Measurements from ENCODE around the gene MVP.
A peak's percentile ranks its signal among the peaks of the same experiment; 100 is the strongest.
"Not testable (repeated sequence)": the region's sequence is repeated elsewhere in the genome, so short reads cannot be mapped to it uniquely, and the experiment has no call there.

The MVP gene

GRCh38 chr16:29820271-29820701, at the start of gene MVP:
Gene MVP, plus strand, starts transcription at chr16:29820462. Its CDS starts 10,088 bp downstream, at chr16:29830550.
- no peak for DNase-seq (ENCODE audit: extremely low read depth in 1 of 2, low read depth in 1 of 2)

GRCh38 chr16:29772330-29772729, 47.9 kb upstream of the MVP start:
- not testable (repeated sequence) for DNase-seq (ENCODE audit: extremely low read depth in 1 of 2, low read depth in 1 of 2)

DNA sequence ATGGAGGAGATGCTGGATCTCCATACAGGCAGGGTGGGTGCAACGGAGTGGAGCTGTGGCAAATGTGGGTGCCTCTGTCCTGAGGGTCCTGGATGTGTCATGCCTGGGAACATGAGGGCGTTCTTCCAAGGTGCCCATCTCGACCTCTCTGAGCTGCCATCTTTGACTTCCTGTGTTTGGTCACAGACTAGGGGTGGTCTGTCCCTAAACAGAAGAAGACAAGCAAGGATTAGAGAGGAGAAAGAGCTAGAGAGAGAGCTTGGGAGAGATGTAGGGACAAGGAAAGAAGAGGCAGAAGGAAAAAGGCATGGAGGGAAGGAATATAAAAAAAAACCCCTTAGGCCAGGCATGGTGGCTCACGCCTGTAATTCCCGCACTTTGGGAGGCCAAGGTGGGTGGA, 45.5 kb upstream of the MVP start:
- DNase-seq (ENCODE audit: extremely low read depth in 1 of 2, low read depth in 1 of 2): no peak

GRCh38 chr16:29775742-29776408, 44.4 kb upstream of the MVP start:
- no peak for DNase-seq (ENCODE audit: extremely low read depth in 1 of 2, low read depth in 1 of 2)

DNA sequence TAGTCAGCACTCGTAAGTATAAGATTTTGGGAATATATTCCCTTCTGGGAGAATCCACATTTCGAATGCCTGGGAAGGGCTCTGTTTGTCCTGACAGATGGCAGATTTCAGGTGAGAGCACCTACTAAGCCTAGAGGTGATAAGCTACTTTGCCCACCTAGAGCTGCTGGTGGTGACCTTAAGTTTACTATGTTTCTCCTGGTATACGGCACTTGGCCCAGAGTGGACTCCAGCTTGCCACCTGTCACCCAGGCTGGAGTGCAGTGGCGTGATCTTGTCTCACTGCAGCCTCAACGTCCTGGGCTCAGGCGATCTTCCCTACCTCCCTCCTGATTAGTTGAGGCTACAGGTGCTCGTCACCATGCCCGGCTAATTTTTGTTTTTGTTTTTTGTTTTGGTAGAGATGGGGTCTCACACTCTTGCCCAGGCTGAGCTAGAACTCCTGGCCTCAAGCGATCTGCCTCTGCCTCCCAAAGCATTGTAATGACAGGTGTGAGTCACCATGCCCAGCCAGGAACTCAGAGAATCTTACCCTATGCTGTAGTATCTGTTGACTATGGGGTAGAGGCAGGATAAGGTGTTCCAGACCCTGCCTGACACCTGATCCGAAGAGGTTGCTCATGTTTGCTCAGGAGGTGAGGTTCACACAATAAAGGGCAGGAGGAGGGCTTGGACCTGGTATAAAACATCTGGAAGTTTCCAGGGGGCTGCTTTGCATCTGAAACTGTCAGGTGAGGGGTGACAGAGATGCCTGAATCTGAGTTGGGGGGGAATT, 42.5 kb upstream of the MVP start, which contains the start of gene ZG16:
ZG16 (plus strand) TSS at position 681 of the 775 bp plus-strand sequence. CDS start 1,011 bp downstream, outside the sequence.
- no peak for DNase-seq (ENCODE audit: extremely low read depth in 1 of 2, low read depth in 1 of 2)

GRCh38 chr16:29779474-29779873, 40.8 kb upstream of the MVP start:
- no peak for DNase-seq (ENCODE audit: extremely low read depth in 1 of 2, low read depth in 1 of 2)

DNA sequence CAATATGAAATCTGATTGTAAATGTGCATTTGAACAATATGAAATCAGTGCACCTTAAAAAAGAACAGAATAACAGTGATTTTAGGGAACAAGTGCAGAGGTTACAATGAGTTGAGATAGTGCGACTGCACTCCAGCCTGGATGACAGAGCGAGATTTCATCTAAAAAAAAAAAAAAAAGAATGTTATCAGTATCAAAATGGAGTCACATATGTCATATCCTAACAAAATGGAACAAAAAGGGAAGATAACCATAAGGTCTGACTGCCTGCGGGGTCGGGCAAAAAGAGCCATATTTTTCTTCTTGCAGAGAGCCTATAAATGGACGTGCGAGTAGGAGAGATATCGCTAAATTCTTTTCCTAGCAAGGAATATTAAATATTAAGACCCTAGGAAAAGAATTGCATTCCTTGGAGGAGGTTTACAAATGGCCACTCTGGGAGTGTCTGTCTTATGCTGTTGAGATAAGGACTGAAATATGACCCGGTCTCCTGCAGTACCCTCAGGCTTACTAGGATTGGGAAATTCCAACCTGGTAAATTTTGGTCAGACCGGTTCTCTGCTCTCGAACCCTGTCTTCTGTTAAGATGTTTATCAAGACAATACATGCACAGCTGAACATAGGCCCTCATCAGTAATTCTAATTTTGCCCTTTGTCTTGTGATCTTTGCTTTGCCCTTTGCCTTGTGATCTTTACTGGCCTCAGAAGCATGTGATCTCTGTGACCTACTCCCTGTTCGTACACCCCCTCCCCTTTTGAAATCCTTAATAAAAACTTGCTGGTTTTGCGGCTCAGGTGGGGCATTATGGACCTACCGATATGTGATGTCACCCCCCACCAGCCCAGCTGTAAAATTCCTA, 36.9 kb upstream of the MVP start:
- not testable (repeated sequence) for DNase-seq (ENCODE audit: extremely low read depth in 1 of 2, low read depth in 1 of 2)

GRCh38 chr16:29784157-29784556, 36.1 kb upstream of the MVP start:
- no peak for DNase-seq (ENCODE audit: extremely low read depth in 1 of 2, low read depth in 1 of 2)

GRCh38 chr16:29784901-29785500, 35.3 kb upstream of the MVP start:
- peak; percentile 37 to 50 for DNase-seq (ENCODE audit: extremely low read depth in 1 of 2, low read depth in 1 of 2)

DNA sequence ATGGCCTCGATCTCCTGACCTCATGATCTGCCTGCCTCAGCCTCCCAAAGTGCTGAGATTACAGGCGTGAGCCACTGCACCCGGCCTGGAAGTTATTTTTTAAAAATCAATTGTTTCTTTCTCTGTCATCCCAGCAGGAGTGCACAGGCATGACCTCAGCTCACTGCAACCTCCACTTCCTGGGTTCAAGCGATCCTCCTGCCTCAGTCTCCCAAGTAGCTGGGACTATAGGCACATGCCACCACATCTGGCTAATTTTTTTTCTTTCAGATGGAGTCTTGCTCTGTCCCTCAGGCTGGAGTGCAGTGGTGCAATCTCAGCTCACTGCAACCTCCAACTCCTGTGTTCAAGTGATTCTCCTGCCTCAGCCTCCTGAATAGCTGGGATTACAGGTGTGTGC, 33.1 kb upstream of the MVP start:
- DNase-seq (ENCODE audit: extremely low read depth in 1 of 2, low read depth in 1 of 2): not testable (repeated sequence)

DNA sequence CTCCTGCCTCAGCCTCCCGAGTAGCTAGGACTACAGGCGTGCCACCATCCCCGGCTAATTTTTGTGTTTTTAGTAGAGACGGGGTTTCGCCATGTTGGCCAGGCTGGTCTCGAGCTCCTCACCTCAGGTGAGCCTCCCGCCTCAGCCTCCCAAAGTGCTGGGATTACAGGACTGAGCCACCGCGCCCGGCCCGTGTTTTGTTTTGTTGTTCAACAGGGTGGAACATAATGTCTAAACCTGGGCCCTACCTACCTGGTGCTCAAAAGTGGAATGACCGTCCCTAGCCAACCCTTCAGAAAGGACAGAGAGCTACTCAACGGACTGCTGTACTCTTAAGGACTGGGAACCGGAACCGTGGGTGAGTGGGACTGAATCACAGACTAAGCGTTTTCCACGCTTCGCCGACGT, 30.5 kb upstream of the MVP start:
- DNase-seq (ENCODE audit: extremely low read depth in 1 of 2, low read depth in 1 of 2): no peak

- peak; percentile 99 to 100 for DNase-seq (ENCODE audit: extremely low read depth in 1 of 2, low read depth in 1 of 2)
Observed at GRCh38 chr16:29790183-29790948, 29.9 kb upstream of the MVP start, which contains the start of gene KIF22. Gene KIF22, plus strand, starts transcription at chr16:29790751. Its CDS starts 9 bp downstream, at chr16:29790760.

DNA sequence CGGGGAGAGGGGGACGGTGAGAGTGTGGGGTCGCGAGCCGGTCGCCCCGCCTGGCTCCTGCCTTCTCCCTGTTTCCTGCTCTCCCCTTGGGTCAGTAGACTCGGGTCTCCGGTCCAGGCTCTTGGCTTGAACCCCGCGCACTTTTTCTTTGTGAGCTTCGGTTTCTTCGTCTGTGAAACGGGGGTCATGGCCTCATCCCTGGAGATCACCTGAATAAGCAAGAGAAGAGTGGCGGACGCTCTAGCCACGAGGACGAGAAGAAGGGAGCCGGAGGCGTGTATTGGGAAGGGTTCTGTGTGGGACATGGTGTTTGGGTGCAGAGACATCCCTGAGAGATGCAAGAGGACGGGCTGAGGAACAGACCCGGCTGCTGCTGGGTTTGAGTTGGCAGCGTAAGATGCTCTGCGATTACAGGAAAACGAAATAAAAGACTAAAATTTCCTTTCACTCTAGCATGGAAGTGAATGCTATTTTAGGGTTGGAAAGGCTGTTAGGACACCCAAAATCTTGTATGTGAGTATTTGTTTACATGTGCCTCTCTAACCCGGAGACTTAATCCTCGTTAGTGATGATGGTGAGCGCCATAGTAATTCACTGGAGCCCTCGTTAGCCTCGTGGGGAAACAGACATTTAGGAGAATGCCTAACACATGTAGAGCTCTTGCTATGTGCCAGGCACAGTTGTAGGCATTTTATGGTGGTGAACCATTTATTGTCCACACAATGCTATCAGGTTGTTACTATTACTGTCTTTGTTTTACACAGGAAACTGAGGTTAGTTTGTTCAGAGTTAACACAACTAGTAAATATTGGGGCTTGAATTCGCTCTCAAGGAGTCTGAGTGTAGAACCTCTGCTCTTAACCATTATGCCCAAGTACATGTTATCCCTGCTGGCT, 29.1 kb upstream of the MVP start:
- DNase-seq (ENCODE audit: extremely low read depth in 1 of 2, low read depth in 1 of 2): no peak

DNA sequence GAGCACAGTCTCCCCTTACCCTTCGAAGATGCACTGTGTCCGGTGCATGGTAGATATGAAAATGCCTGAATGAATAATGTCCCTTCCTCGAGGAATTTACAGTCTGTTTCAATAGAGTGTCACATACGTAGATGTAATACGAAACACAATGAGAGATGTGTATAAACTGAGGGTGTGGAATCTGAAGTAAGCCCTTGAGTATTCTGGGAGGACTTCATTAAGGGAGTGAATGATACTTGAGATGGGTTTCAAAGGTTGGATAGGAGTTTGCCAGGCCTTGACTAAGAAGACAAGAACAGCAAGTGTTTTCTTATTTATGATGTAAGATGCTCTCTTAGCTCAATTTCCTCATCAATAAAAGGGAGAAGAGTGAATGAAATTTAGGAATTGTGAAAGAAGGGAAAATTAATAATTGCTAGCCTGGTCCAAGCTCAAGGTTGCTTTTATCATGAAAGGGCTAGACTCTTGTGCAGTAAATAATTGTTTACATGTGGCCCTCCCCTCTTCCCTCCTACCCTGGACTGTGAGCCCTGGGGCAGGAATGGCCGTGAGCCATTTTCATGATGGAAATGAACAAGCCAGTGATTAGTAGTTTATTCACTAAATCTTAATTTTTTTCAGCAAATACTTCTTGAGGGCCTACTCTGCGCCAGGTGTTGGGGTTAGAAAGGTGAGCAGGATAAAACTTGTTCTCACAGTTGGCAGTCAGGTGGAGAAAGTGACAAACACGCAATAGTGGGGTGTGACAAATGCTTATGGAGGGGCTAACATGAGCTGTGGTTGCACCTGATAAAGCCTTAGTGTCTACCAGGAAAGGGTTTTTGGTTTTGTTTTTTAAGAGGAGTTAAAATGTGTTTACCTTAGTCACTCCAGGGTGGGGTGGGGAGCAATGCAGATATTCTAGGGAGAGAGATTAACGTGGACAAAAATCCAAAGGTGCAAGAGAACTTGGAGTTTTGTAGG, 28.1 kb upstream of the MVP start:
- DNase-seq (ENCODE audit: extremely low read depth in 1 of 2, low read depth in 1 of 2): no peak

DNA sequence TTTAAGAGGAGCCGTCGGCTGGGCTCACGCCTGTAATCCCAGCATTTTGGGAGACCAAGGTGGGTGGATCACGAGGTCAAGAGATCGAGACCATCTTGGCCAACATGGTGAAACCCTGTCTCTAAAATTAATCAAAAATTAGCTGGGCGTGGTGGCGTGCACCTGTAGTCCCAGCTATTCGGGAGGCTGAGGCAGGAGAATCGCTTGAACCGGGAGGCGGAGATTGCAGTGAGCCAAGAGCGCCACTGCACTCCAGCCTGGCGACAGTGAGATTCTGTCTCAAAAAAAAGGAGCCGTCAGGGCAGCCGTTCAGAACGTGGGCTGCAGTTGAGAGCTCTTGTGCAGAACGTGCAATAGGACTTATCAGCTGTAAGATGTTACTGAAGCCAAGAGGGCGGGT, 27.1 kb upstream of the MVP start:
- DNase-seq (ENCODE audit: extremely low read depth in 1 of 2, low read depth in 1 of 2): not testable (repeated sequence)

GRCh38 chr16:29794231-29794710, 26.0 kb upstream of the MVP start:
- no peak for DNase-seq (ENCODE audit: extremely low read depth in 1 of 2, low read depth in 1 of 2)

- no peak for DNase-seq (ENCODE audit: extremely low read depth in 1 of 2, low read depth in 1 of 2)
Observed at GRCh38 chr16:29802416-29802935, 17.8 kb upstream of the MVP start.

All from activated CD8-positive, alpha-beta memory T cell treated with anti-CD3 and anti-CD28 coated beads for 1 hour (primary cell).